SU-DHL-6 (cell line): ENCODE measurements around the gene GMDS.

Experiments
- H2AFZ ChIP-seq: fragments of 200-600 bp; sonication (generic); 2 replicates; pipeline ENCODE4 v1.6.1; 2014; ENCODE audit warnings: low read depth, mild to moderate bottlenecking, moderate library complexity, mixed read lengths, antibody characterized with exemption, low read length; ENCODE audit not compliant: severe bottlenecking
- H3F3A ChIP-seq: fragments of 200-600 bp; shearing (Covaris generic); 2 replicates; pipeline ENCODE4 v1.6.0; 2016; ENCODE audit warnings: antibody characterized with exemption, mild to moderate bottlenecking; ENCODE audit not compliant: insufficient read depth
- H3K27ac ChIP-seq: fragments of 200-600 bp; sonication (generic); 2 replicates; pipeline ENCODE4 v1.5.1; 2016; ENCODE audit warnings: low read depth, mild to moderate bottlenecking, low read length, moderate library complexity, mixed read lengths
- H3K27me3 ChIP-seq: fragments of 200-600 bp; sonication (generic), shearing (Covaris generic); 2 replicates; pipeline ENCODE4 v1.6.0; 2014; ENCODE audit warnings: mild to moderate bottlenecking, low read length
- H3K36me3 ChIP-seq: fragments of 200-600 bp; sonication (generic); 2 replicates; pipeline ENCODE4 v1.6.1; 2014; ENCODE audit warnings: mild to moderate bottlenecking, low read length, mixed read lengths
- H3K4me2 ChIP-seq: fragments of 300-600, 200-600 bp; shearing (Covaris generic), sonication (generic); 2 replicates; pipeline ENCODE4 v1.6.0; 2014; ENCODE audit warnings: low read length, low read depth, mild to moderate bottlenecking; ENCODE audit not compliant: poor library complexity, severe bottlenecking
- H3K4me3 ChIP-seq: fragments of 200-600 bp; sonication (generic); 2 replicates; pipeline ENCODE4 v1.5.1; 2014; ENCODE audit warnings: antibody characterized with exemption, low read length, mild to moderate bottlenecking, mixed read lengths; ENCODE audit not compliant: insufficient read depth, poor library complexity, severe bottlenecking
- H3K79me2 ChIP-seq: fragments of 200-600 bp; sonication (generic); 2 replicates; pipeline ENCODE4 v1.6.1; 2014; ENCODE audit warnings: mild to moderate bottlenecking, low read length, moderate library complexity; ENCODE audit not compliant: insufficient read depth
- H3K9ac ChIP-seq: fragments of 200-600 bp; sonication (generic); 2 replicates; pipeline ENCODE4 v1.7.0; 2014; ENCODE audit warnings: mild to moderate bottlenecking, low read length
- H3K9me2 ChIP-seq: fragments of 200-600 bp; sonication (generic); replicated peaks from 2 replicates; pipeline ENCODE4 v1.6.1; 2014; ENCODE audit warnings: low read length; ENCODE audit not compliant: insufficient read depth
- H3K9me3 ChIP-seq: fragments of 200-600 bp; sonication (generic); 2 replicates; pipeline ENCODE4 v1.6.1; 2014; ENCODE audit warnings: low read length, mixed read lengths; ENCODE audit not compliant: insufficient read depth
- H4K20me1 ChIP-seq: fragments of 200-600 bp; sonication (generic); 2 replicates; pipeline ENCODE4 v1.6.1; 2014; ENCODE audit warnings: low read depth, mild to moderate bottlenecking, antibody characterized with exemption, low read length, moderate library complexity, mixed read lengths
- EZH2phosphoT487 ChIP-seq: fragments of 200-600 bp; sonication (generic), shearing (Covaris generic); conservative IDR thresholded peaks from 2 replicates; pipeline ENCODE4 v1.6.1; 2018; ENCODE audit warnings: mild to moderate bottlenecking, antibody characterized with exemption, low read length, moderate library complexity, mixed read lengths
- TF ChIP-seq, protein P1 (sequence below): fragments of 200-600 bp; sonication (generic); IDR thresholded peaks from one replicate; pipeline ENCODE4 v1.5.1; 2017; ENCODE audit warnings: antibody characterized with exemption, mild to moderate bottlenecking, low read length, moderate library complexity; ENCODE audit not compliant: insufficient read depth, poor library complexity, severe bottlenecking

GMDS gene

DNA sequence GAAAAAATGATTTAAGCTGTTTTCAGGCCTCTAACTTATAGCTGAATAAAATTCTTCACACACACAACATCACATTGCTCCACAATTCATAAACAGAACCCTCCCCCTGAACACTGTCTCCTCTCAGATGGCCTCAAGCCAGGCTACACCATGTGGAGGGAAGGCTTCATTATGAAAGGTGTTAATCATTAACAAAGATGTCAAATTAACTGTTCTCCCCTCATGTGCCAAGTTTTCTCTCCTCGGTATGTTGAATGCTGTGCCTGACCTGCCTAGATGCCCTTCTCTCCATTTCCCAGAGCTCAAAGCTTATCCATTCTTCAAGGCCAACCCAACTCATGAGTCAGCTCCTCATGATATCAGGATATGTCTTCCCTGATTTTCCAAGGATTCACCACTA lies 210.4 kb downstream of the GMDS start:
- H3K79me2 ChIP-seq = no peaks in the 10 kb centered on the region
- H3K27me3 ChIP-seq = no peaks in the 10 kb centered on the region
- no peak overlapping the region for H3K4me3 ChIP-seq
- H3K9me3 ChIP-seq = no peaks in the 10 kb centered on the region
- H2AFZ ChIP-seq = no peak overlapping the region
- H3K27ac ChIP-seq = no peak overlapping the region
- TF ChIP-seq, protein P1, sequence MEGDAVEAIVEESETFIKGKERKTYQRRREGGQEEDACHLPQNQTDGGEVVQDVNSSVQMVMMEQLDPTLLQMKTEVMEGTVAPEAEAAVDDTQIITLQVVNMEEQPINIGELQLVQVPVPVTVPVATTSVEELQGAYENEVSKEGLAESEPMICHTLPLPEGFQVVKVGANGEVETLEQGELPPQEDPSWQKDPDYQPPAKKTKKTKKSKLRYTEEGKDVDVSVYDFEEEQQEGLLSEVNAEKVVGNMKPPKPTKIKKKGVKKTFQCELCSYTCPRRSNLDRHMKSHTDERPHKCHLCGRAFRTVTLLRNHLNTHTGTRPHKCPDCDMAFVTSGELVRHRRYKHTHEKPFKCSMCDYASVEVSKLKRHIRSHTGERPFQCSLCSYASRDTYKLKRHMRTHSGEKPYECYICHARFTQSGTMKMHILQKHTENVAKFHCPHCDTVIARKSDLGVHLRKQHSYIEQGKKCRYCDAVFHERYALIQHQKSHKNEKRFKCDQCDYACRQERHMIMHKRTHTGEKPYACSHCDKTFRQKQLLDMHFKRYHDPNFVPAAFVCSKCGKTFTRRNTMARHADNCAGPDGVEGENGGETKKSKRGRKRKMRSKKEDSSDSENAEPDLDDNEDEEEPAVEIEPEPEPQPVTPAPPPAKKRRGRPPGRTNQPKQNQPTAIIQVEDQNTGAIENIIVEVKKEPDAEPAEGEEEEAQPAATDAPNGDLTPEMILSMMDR = no peak
- TF ChIP-seq EZH2phosphoT487 = no peak
- no peaks in the 10 kb centered on the region for H3K36me3 ChIP-seq
- no peaks in the 10 kb centered on the region for H4K20me1 ChIP-seq
- no peaks in the 10 kb centered on the region for H3K9me2 ChIP-seq
- no peaks in the 10 kb centered on the region for H3F3A ChIP-seq
- no peak overlapping the region for H3K4me2 ChIP-seq
- H3K9ac ChIP-seq = no peak overlapping the region

DNA sequence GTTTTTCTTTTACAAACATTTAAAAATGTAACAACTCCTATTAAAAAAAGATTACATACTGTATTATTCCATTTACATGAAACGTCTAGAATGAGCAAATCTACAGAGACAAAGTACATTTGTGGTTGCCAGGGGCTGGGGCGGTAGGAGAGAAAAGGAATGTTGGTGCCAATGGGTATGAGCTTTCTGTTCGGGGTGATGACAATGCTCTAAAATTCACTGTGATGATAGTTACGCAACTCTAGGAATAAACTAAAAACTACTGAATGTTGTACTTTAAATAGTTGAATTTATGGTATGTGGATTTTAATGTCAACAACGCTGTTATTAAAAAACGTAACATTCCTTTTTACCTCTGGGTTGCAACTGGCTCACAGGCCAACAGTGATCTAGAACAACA lies 211.1 kb downstream of the GMDS start:
- H3K27ac ChIP-seq = no peak overlapping the region
- no peak overlapping the region for H3K9ac ChIP-seq
- H3K9me3 ChIP-seq = no peaks in the 10 kb centered on the region
- no peak overlapping the region for H3K4me2 ChIP-seq
- TF ChIP-seq EZH2phosphoT487 = no peak
- TF ChIP-seq, protein P1 = no peak
- H3F3A ChIP-seq = no peaks in the 10 kb centered on the region
- H3K36me3 ChIP-seq = no peaks in the 10 kb centered on the region
- no peaks in the 10 kb centered on the region for H4K20me1 ChIP-seq
- H3K9me2 ChIP-seq = no peaks in the 10 kb centered on the region
- no peaks in the 10 kb centered on the region for H3K27me3 ChIP-seq
- no peaks in the 10 kb centered on the region for H3K79me2 ChIP-seq
- no peak overlapping the region for H2AFZ ChIP-seq
- H3K4me3 ChIP-seq = no peak overlapping the region

DNA sequence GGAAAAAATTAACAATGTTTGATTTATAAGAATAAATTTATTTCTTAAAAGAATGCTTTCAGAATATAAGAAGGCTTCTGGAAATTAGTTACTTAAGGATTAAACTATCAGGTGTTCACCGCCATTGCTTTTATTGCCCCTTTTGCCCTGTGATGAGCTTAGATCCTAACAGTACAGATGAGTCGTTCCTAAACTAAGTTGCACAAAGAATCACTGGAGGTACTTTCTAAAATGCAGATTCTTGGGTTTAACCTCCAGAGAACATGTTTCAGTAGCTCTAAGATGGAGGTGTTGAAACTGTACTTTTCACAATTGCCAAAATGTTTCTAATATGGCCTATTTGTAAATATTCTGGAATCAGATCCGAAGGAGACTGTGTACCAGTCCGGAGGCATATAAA lies 211.9 kb downstream of the GMDS start:
- Histone ChIP-seq H3K79me2 (no peaks in the 10 kb centered on the region), H3F3A (no peaks in the 10 kb centered on the region; the same call in 1 of the 2 replicates), H3K9ac (no peak overlapping the region), H3K27me3 (no peaks in the 10 kb centered on the region), H3K36me3 (no peaks in the 10 kb centered on the region), H3K4me3 (no peak overlapping the region), H4K20me1 (no peaks in the 10 kb centered on the region), H2AFZ (no peak overlapping the region), H3K9me3 (no peaks in the 10 kb centered on the region), H3K27ac (no peak overlapping the region), H3K9me2 (no peaks in the 10 kb centered on the region), H3K4me2 (no peak overlapping the region)
- no peak for TF ChIP-seq EZH2phosphoT487
- TF ChIP-seq, protein P1 = no peak
